ENCODE data around the gene SLIT1.

Gene SLIT1

GRCh38 chr10:97004591-97004990 lies 181.2 kb downstream of the SLIT1 start:
- FAIRE-seq (no peak), DNase-seq (ENCODE audit: low spot score) (no peak)

GRCh38 chr10:97003804-97004201 lies 182.0 kb downstream of the SLIT1 start:
- FAIRE-seq (no peak), DNase-seq (ENCODE audit: low spot score) (no peak)

- no peak for FAIRE-seq
- DNase-seq (ENCODE audit: low spot score), result no peak
Measured at GRCh38 chr10:97003151-97003803, 182.5 kb downstream of the SLIT1 start.

- no peak for DNase-seq (ENCODE audit: low spot score)
- no peak for FAIRE-seq
Measured at GRCh38 chr10:97002670-97003069, 183.1 kb downstream of the SLIT1 start.

GRCh38 chr10:97001183-97001991 lies 184.4 kb downstream of the SLIT1 start:
- no peak for DNase-seq (ENCODE audit: low spot score)
- no peak for FAIRE-seq

- DNase-seq (ENCODE audit: low spot score), result peak; percentile 44
- peak; percentile 62 for FAIRE-seq
Measured at GRCh38 chr10:97000487-97001182, 185.1 kb downstream of the SLIT1 start.

GRCh38 chr10:96999987-97000386 lies 185.8 kb downstream of the SLIT1 start:
- DNase-seq (ENCODE audit: low spot score) (no peak), FAIRE-seq (no peak)

- no peak for DNase-seq (ENCODE audit: low spot score)
- FAIRE-seq, result peak; percentile 53
Measured at GRCh38 chr10:96999337-96999736, 186.4 kb downstream of the SLIT1 start.

- peak; percentile 32 for FAIRE-seq
- DNase-seq (ENCODE audit: low spot score), result peak; percentile 75
Measured at GRCh38 chr10:96998329-96998888, 187.3 kb downstream of the SLIT1 start.

GRCh38 chr10:96996275-96996965 lies 189.3 kb downstream of the SLIT1 start:
- DNase-seq (ENCODE audit: low spot score) (no peak), FAIRE-seq (no peak)

- FAIRE-seq, result no peak
- DNase-seq (ENCODE audit: low spot score), result no peak
Measured at GRCh38 chr10:96995851-96996250, 189.9 kb downstream of the SLIT1 start.

GRCh38 chr10:96992721-96993120 lies 193.0 kb downstream of the SLIT1 start:
- no peak for FAIRE-seq
- no peak for DNase-seq (ENCODE audit: low spot score)

- no peak for FAIRE-seq
- DNase-seq (ENCODE audit: low spot score), result peak; percentile 40
Measured at GRCh38 chr10:96991313-96991841, 194.4 kb downstream of the SLIT1 start.

- FAIRE-seq, result no peak
- no peak for DNase-seq (ENCODE audit: low spot score)
Measured at GRCh38 chr10:96988426-96988825, 197.3 kb downstream of the SLIT1 start.

GRCh38 chr10:96987842-96988175 lies 197.9 kb downstream of the SLIT1 start:
- no peak for DNase-seq (ENCODE audit: low spot score)
- no peak for FAIRE-seq

- FAIRE-seq, result no peak
- no peak for DNase-seq (ENCODE audit: low spot score)
Measured at GRCh38 chr10:96987141-96987841, 198.5 kb downstream of the SLIT1 start.

GRCh38 chr10:96986200-96986856 lies 199.4 kb downstream of the SLIT1 start:
- FAIRE-seq (no peak), DNase-seq (ENCODE audit: low spot score) (no peak)

GRCh38 chr10:96984541-96985131 lies 201.1 kb downstream of the SLIT1 start:
- FAIRE-seq, result no peak
- no peak for DNase-seq (ENCODE audit: low spot score)

GRCh38 chr10:96982149-96982930 lies 203.4 kb downstream of the SLIT1 start:
- FAIRE-seq, result no peak
- no peak for DNase-seq (ENCODE audit: low spot score)

Data from urothelium cell line (cell line).